ENCODE data around the gene SLC4A8. TPM values are rescaled to one million over a fixed set of nuclear protein-coding genes. Genes with fewer than 3 reads are reported as not detected.
"Not testable (repeated sequence)": the region's sequence is repeated elsewhere in the genome, so short reads cannot be mapped to it uniquely, and the experiment has no call there.

Gene SLC4A8
- total RNA-seq, 1 donor from 2014 or later, result 1.2 TPM

GRCh38 chr12:51512438-51512837 is 87.8 kb downstream of the SLC4A8 start:
- no peak for ATAC-seq
- intact Hi-C loops (cut with DNase I), result no loop called here
- no peak for DNase-seq (ENCODE audit: low spot score)

- ATAC-seq; DNase-seq (ENCODE audit: low spot score); intact Hi-C loops (cut with DNase I): not testable (repeated sequence)
Measured at GRCh38 chr12:51515037-51515436, 90.4 kb downstream of the SLC4A8 start.

GRCh38 chr12:51517316-51517715 is 92.7 kb downstream of the SLC4A8 start:
- DNase-seq (ENCODE audit: low spot score) (no peak), ATAC-seq (no peak)
- intact Hi-C loops (cut with DNase I), result no loop called here

GRCh38 chr12:51517800-51518199 is 93.2 kb downstream of the SLC4A8 start:
- intact Hi-C loops (cut with DNase I), result no loop called here
- DNase-seq (ENCODE audit: low spot score) (no peak), ATAC-seq (no peak)

- ATAC-seq, result no peak
- DNase-seq (ENCODE audit: low spot score), result no peak
- intact Hi-C loops (cut with DNase I), result no loop called here
Measured at GRCh38 chr12:51519755-51520154, 95.1 kb downstream of the SLC4A8 start.

GRCh38 chr12:51520576-51521325 is 96.1 kb downstream of the SLC4A8 start:
- ATAC-seq, result no peak
- no peak for DNase-seq (ENCODE audit: low spot score)
- intact Hi-C loops (cut with DNase I), result no loop called here

GRCh38 chr12:51521554-51522276 is 97.1 kb downstream of the SLC4A8 start:
- intact Hi-C loops (cut with DNase I), result no loop called here
- no peak for ATAC-seq
- DNase-seq (ENCODE audit: low spot score), result no peak

GRCh38 chr12:51522696-51523095 is 98.1 kb downstream of the SLC4A8 start:
- intact Hi-C loops (cut with DNase I), result no loop called here
- ATAC-seq, result no peak
- no peak for DNase-seq (ENCODE audit: low spot score)

- intact Hi-C loops (cut with DNase I), result no loop called here
- DNase-seq (ENCODE audit: low spot score), result no peak
- ATAC-seq, result no peak
Measured at GRCh38 chr12:51524386-51524901, 99.8 kb downstream of the SLC4A8 start.

GRCh38 chr12:51525518-51525917 is 100.9 kb downstream of the SLC4A8 start:
- DNase-seq (ENCODE audit: low spot score) (no peak), ATAC-seq (no peak)
- intact Hi-C loops (cut with DNase I), result no loop called here

GRCh38 chr12:51527966-51528365 is 103.3 kb downstream of the SLC4A8 start:
- intact Hi-C loops (cut with DNase I), result no loop called here
- DNase-seq (ENCODE audit: low spot score), result no peak
- ATAC-seq, result no peak

GRCh38 chr12:51528852-51529650 is 104.4 kb downstream of the SLC4A8 start:
- intact Hi-C loops (cut with DNase I), result no loop called here
- DNase-seq (ENCODE audit: low spot score) (no peak), ATAC-seq (no peak)

- intact Hi-C loops (cut with DNase I), result no loop called here
- DNase-seq (ENCODE audit: low spot score), result no peak
- no peak for ATAC-seq
Measured at GRCh38 chr12:51529651-51529970, 105.0 kb downstream of the SLC4A8 start.

- DNase-seq (ENCODE audit: low spot score) (no peak), ATAC-seq (no peak)
- intact Hi-C loops (cut with DNase I), result no loop called here
Measured at GRCh38 chr12:51530208-51530607, 105.6 kb downstream of the SLC4A8 start.

GRCh38 chr12:51531284-51531977 is 106.8 kb downstream of the SLC4A8 start:
- no peak for DNase-seq (ENCODE audit: low spot score)
- ATAC-seq, result no peak
- intact Hi-C loops (cut with DNase I), result no loop called here

- DNase-seq (ENCODE audit: low spot score), result peak; percentile 86
- ATAC-seq, result peak; percentile 87
- intact Hi-C loops (cut with DNase I), result no loop called here
Measured at GRCh38 chr12:51531978-51532497, 107.4 kb downstream of the SLC4A8 start.

GRCh38 chr12:51533799-51534198 is 109.2 kb downstream of the SLC4A8 start:
- DNase-seq (ENCODE audit: low spot score) (no peak), ATAC-seq (no peak)
- intact Hi-C loops (cut with DNase I), result no loop called here

- ATAC-seq, result no peak
- DNase-seq (ENCODE audit: low spot score), result no peak
- intact Hi-C loops (cut with DNase I), result no loop called here
Measured at GRCh38 chr12:51534216-51535074, 109.8 kb downstream of the SLC4A8 start.
